HL-60 (cell line): ENCODE results near the gene DYRK1A.

Experiments used
- DNase-seq, 2 experiments: peaks; one replicate each; pipeline ENCODE4 v3.0.0-alpha.2; 2010 to 2020; ENCODE audit warnings: low read depth in 1 of 2, low spot score in 1 of 2
- H3K27ac ChIP-seq: fragments of 250-450 bp; sonication (Bioruptor Pico); replicated peaks from 2 replicates; pipeline ENCODE4 v1.5.1; 2020; ENCODE audit warnings: mild to moderate bottlenecking, moderate library complexity
- H3K27me3 ChIP-seq: fragments of 250-450 bp; sonication (Bioruptor Pico); 2 replicates; pipeline ENCODE4 v1.5.1; 2021; ENCODE audit warnings: mild to moderate bottlenecking, moderate library complexity; ENCODE audit not compliant: insufficient read depth, poor library complexity, severe bottlenecking
- H3K4me3 ChIP-seq: replicated peaks from 2 replicates; pipeline ENCODE4 v1.5.1; 2011; ENCODE audit warnings: mild to moderate bottlenecking, control low read depth, low read length; ENCODE audit not compliant: insufficient read depth
- GABPA ChIP-seq: IDR thresholded peaks from 2 replicates; pipeline ENCODE4 v1.6.1; 2012; ENCODE audit warnings: low read depth
- POLR2AphosphoS5 ChIP-seq: IDR thresholded peaks from 2 replicates; pipeline ENCODE4 v1.6.1; 2012; ENCODE audit warnings: low read depth
- SPI1 ChIP-seq: IDR thresholded peaks from 2 replicates; pipeline ENCODE4 v1.6.1; 2012; ENCODE audit warnings: low read depth, mild to moderate bottlenecking, borderline replicate concordance
- TF ChIP-seq, protein P1 (sequence below): IDR thresholded peaks from 2 replicates; pipeline ENCODE4 v1.6.1; 2012; ENCODE audit warnings: low read depth; ENCODE audit not compliant: insufficient replicate concordance
- TF ChIP-seq, protein P2 (sequence below): IDR thresholded peaks from one replicate; pipeline ENCODE4 v1.5.1; 2011; ENCODE audit warnings: low read length, control low read depth, inconsistent platforms; ENCODE audit not compliant: insufficient read depth

The DYRK1A gene

DNA sequence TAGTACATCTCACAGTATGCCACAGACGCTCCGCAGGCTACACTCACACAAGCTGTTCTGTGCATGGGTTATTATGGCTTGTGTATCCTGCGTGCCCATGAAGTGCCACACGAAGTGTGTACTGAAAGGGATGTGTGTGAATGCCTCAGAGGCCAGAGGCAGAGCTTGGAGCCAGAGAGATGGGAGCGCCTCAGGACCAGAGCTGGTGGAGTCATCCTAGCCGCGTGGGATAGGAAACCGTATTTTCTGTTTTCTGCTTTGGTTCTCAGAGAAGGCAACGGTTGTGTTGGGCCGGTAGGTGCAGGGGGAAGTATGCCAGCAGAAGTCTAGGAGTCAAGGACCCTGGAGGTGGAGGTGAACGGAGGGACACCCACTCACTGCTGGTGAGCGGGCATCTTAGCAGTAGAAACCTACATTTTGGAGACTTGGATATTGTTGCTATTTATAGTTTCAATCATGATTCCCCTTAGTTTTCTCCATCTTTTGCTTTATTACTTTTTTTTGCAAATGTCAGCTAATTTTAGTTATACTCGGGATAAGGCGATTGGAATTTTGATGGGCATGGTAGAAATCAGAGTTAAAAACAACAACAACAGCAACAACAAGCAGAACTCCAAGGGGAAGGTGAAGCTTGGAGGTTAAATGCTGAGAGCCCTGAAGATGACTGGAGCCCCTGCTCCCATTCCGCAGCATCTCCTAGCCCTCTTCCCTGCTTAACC is 188.2 kb downstream of the DYRK1A start:
- no peak overlapping the region for H3K4me3 ChIP-seq
- no peak overlapping the region for H3K27ac ChIP-seq
- no peak for DNase-seq
- no peak for TF ChIP-seq SPI1
- TF ChIP-seq, protein P1, sequence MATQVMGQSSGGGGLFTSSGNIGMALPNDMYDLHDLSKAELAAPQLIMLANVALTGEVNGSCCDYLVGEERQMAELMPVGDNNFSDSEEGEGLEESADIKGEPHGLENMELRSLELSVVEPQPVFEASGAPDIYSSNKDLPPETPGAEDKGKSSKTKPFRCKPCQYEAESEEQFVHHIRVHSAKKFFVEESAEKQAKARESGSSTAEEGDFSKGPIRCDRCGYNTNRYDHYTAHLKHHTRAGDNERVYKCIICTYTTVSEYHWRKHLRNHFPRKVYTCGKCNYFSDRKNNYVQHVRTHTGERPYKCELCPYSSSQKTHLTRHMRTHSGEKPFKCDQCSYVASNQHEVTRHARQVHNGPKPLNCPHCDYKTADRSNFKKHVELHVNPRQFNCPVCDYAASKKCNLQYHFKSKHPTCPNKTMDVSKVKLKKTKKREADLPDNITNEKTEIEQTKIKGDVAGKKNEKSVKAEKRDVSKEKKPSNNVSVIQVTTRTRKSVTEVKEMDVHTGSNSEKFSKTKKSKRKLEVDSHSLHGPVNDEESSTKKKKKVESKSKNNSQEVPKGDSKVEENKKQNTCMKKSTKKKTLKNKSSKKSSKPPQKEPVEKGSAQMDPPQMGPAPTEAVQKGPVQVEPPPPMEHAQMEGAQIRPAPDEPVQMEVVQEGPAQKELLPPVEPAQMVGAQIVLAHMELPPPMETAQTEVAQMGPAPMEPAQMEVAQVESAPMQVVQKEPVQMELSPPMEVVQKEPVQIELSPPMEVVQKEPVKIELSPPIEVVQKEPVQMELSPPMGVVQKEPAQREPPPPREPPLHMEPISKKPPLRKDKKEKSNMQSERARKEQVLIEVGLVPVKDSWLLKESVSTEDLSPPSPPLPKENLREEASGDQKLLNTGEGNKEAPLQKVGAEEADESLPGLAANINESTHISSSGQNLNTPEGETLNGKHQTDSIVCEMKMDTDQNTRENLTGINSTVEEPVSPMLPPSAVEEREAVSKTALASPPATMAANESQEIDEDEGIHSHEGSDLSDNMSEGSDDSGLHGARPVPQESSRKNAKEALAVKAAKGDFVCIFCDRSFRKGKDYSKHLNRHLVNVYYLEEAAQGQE, result no peak
- TF ChIP-seq, protein P2, sequence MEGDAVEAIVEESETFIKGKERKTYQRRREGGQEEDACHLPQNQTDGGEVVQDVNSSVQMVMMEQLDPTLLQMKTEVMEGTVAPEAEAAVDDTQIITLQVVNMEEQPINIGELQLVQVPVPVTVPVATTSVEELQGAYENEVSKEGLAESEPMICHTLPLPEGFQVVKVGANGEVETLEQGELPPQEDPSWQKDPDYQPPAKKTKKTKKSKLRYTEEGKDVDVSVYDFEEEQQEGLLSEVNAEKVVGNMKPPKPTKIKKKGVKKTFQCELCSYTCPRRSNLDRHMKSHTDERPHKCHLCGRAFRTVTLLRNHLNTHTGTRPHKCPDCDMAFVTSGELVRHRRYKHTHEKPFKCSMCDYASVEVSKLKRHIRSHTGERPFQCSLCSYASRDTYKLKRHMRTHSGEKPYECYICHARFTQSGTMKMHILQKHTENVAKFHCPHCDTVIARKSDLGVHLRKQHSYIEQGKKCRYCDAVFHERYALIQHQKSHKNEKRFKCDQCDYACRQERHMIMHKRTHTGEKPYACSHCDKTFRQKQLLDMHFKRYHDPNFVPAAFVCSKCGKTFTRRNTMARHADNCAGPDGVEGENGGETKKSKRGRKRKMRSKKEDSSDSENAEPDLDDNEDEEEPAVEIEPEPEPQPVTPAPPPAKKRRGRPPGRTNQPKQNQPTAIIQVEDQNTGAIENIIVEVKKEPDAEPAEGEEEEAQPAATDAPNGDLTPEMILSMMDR, result no peak
- TF ChIP-seq POLR2AphosphoS5, result no peak
- no peak for TF ChIP-seq GABPA
- no peaks in the 10 kb centered on the region for H3K27me3 ChIP-seq

DNA sequence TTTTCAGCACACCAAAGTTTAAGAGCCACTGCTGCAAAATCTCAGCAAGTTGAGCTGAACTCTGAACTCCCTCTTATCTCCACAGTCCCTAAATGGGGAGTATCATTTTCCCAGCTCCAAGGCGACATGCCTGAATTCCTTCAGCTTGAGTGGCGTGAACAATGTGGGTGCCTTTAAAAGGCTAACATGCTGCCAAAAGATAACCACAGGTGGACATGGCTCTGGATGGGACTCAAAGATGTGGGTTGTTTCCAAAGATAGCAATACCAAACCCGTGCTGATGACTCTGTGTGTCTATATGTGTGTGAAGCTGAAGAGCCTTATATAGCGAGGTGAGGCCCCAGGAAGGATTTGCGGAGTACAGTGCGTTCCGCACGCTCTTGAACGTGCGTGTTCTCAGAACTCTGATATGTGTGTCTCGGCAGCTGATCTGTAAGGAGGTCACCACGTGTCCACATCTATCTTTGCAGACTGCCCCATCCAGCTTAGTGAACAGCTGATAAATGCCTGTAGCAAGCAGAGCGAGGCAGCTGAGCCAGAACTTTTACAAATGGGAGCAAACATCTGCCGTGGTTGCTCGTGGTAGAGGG is 189.2 kb downstream of the DYRK1A start:
- Histone ChIP-seq H3K27ac (no peak overlapping the region), H3K4me3 (no peak overlapping the region), H3K27me3 (peaks cover 2% of the 10 kb centered on the region)
- no peak for DNase-seq
- TF ChIP-seq SPI1, result no peak

DNA sequence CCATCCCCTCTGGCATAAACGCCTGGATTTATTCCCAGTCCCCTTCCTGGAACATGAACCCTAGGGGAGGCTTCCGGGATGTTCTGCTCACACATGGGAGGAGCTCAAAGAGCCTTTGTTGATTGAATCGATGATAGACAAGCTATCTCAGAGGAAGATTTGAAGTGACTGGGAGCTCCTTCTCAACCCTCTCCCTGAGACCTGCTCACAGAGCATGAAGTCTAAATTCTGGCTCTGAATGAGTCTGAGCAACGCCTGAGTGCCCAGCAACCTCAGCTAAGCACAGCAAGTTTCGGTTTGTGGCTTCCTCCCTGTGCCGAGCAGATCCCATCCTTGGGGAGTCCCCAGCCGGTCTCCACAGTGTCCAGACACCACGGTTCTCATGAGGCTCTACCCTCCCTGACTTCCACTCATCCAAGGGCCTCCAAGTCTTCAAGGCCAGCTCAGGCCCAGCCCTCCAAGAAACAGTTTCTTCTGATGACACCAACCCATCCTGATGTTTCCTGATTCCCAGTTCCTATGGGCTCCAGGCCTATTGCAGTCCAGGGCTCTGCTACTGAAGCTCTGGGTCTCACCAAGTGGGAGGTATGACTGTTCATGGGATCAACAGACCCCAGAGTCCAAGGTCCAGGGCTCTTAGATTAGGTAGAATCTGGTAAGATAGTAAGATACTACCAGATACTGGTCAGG is 190.8 kb downstream of the DYRK1A start:
- no peak for TF ChIP-seq POLR2AphosphoS5
- Histone ChIP-seq H3K4me3 (no peak overlapping the region), H3K27ac (no peak overlapping the region), H3K27me3 (peaks cover 2% of the 10 kb centered on the region)
- DNase-seq, result no peak

DNA sequence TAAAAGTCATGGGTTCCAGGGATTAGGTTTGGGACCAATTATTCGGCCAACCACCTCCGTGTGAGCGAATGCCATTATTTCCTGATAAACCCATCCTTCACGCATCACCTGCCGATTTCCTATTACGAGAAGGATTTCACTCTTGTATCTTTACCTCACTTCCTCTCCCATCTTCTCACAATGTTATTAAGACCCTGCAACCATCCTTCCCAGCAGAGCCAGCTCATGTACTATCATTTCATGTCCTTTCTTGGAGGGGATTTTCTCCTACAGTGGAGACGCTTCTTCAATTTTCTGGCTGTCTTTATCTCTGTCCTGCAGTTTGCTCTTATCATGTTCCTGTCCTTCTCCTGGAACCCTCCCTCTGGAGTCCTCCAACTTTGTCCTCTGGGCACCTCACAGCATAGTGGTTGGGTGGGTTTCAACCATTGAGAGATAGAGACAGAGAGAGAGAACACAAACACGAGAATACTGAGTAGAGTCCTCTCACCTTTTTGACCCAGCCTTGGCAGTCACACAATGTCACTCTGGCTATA is 192.2 kb downstream of the DYRK1A start:
- H3K27ac ChIP-seq, result no peak overlapping the region

More for the DNA sequence above, 192.2 kb downstream of the DYRK1A start:
- Histone ChIP-seq H3K4me3 (no peak overlapping the region), H3K27me3 (peaks cover 2% of the 10 kb centered on the region)
- TF ChIP-seq SPI1 (no peak), GABPA (no peak), POLR2AphosphoS5 (no peak)
- TF ChIP-seq, protein P1, result no peak
- TF ChIP-seq, protein P2, result no peak
- DNase-seq, result no peak
